ENCODE results near the gene NUP54. TPM values are rescaled to one million over a fixed set of nuclear protein-coding genes. Genes with fewer than 3 reads are reported as not detected.

Gene NUP54, protein sequence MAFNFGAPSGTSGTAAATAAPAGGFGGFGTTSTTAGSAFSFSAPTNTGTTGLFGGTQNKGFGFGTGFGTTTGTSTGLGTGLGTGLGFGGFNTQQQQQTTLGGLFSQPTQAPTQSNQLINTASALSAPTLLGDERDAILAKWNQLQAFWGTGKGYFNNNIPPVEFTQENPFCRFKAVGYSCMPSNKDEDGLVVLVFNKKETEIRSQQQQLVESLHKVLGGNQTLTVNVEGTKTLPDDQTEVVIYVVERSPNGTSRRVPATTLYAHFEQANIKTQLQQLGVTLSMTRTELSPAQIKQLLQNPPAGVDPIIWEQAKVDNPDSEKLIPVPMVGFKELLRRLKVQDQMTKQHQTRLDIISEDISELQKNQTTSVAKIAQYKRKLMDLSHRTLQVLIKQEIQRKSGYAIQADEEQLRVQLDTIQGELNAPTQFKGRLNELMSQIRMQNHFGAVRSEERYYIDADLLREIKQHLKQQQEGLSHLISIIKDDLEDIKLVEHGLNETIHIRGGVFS
- total RNA-seq: 73.7 TPM

DNA sequence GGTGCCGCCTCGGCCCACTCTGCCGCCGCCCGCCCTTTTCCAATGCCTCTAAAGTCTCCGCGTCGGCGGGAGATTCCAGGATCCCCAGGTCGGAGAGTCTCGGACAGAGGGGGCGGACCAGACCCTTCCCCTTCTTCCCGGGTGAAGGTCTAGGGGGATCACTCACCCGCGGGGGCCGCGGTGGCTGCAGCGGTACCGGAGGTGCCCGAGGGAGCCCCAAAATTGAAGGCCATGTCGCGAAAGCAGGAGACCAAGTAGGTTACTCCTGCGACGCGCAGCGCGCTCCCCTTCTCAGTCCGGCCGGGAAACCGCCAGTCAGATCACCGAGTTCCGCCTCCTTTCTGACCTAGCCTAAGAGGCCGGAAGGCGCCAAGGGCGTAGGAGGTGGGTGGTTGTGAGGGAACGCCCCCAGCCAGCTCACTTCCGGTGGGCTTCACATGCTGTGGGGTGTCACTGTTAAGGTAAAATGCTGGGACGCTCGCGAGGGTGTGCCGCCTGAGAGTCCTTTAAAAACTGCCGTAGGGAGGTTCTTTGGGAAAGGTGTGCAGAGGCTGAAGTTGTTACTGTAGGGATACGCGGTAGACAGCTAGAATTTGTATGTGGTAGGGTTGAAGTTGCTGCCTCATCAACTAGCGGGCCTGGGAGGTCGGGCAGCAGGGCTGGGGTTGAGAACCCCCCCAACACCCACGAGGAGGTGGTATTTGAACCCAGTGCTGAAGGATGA is at the start of gene NUP54:
NUP54 (minus strand) TSS at position 256 of the 724 bp plus-strand sequence; CDS start at position 233, 23 bp downstream.

DNA sequence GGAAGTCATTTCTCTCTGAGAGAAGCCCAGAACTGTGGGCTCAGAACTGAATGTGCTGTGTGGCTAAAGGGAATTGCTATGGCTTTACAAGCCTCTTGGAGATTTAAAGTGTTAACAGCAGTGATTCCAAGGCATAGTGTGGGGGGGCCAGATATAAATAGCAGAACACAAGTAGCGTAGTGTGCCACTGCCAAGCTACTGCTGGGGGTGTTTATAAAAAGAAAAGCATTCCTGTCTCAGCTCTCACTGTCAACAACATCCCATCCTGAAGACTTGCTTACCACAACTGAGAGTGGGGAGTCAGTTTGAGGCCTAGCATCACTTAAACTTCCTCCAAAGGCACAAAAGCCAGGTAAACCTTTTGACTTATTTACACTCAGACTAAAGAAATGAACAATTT is 73.7 kb downstream of the NUP54 start, which contains the start of gene ART3:
ART3 (plus strand) TSS at position 242 of the 400 bp plus-strand sequence. CDS start 1,181 bp downstream, outside the sequence.

Other genes starting within 250 kb of the NUP54 start
- not detected for gene PPEF2, start 245.9 kb downstream of the NUP54 start, total RNA-seq
- 47.9 TPM for gene NAAA, start 207.4 kb downstream of the NUP54 start, total RNA-seq
- gene SDAD1, start 157.5 kb downstream of the NUP54 start, total RNA-seq: 26.2 TPM
- not detected for gene CXCL9, start 140.9 kb downstream of the NUP54 start, total RNA-seq
- gene CXCL10, start 124.9 kb downstream of the NUP54 start, total RNA-seq: 3.3 TPM
- not detected for gene CXCL11, start 112.3 kb downstream of the NUP54 start, total RNA-seq
- gene ART3, start 73.7 kb downstream of the NUP54 start, total RNA-seq: 13.8 TPM
- 157 TPM for gene SCARB2, start 65.4 kb upstream of the NUP54 start, total RNA-seq
- gene FAM47E, start 103.3 kb upstream of the NUP54 start, total RNA-seq: 11.1 TPM
- gene STBD1, start 158.3 kb upstream of the NUP54 start, total RNA-seq: 15.4 TPM

Measured in metanephros (tissue), 1 donor.